22Rv1 (cell line): ENCODE measurements around the gene APOM.

ENCODE experiments used
- H3K27ac ChIP-seq: fragments of 450-650 bp; 2 replicates; pipeline ENCODE4 v1.5.1; 2017
- ZFX ChIP-seq: fragments of 450-650 bp; IDR thresholded peaks from 2 replicates; pipeline ENCODE4 v1.6.1; 2017; ENCODE audit warnings: antibody characterized with exemption, borderline replicate concordance
- TF ChIP-seq, protein P1 (sequence below): fragments of 450-650 bp; IDR thresholded peaks from 2 replicates; pipeline ENCODE4 v1.5.1; 2017; ENCODE audit warnings: mild to moderate bottlenecking

Gene APOM

DNA sequence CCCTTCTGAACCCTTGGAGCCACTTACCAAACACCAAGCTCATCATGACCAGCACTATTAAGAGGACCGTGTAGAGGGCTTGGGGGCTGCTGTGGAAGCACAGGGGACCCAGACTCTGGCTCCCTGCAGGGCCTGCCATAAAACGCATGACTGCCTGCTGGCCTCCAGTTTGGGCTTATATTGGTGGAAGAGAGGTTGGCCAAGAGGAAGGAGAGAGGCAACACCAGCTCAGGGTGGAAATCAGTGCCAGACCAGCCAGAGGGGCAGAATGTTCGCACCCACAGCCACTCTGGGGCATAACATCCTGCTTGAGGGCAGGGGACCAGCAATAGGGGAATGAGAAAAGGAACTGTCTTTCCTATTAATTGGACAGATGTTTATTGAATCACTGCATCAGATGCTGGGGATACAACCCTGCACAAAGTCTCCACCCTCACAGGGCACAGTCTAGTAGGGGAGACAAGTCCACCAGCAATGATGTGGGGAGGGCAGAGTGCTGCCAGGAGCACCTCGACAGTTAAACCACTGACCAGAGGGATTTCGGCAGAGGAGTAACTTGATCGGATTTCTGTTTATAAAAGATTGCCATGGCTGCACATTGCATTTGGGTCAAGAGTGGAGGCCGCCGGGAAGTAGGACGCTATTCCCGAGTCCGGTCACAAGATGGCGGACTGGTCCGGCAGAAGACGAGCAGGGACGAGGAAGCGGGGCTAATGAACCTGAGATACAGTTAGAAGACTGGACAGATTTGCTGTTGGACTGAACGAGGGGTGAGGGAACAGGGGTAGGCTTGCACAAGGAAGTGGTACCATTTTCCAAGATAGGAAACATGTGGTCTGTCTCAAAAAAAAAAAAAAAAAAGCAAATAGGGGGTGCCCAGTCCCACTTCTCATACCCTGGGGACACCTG lies 24.8 kb downstream of the APOM start, which contains the start of gene LY6G5C:
Gene LY6G5C (minus strand): TSS at position 842 of the 909 bp plus-strand sequence. CDS start 694 bp downstream, at position 148.
- peak within 1 kb of the TSS; percentile 31; the same call in 1 of the 2 replicates for H3K27ac ChIP-seq
- no peak for TF ChIP-seq ZFX
- TF ChIP-seq, protein P1, sequence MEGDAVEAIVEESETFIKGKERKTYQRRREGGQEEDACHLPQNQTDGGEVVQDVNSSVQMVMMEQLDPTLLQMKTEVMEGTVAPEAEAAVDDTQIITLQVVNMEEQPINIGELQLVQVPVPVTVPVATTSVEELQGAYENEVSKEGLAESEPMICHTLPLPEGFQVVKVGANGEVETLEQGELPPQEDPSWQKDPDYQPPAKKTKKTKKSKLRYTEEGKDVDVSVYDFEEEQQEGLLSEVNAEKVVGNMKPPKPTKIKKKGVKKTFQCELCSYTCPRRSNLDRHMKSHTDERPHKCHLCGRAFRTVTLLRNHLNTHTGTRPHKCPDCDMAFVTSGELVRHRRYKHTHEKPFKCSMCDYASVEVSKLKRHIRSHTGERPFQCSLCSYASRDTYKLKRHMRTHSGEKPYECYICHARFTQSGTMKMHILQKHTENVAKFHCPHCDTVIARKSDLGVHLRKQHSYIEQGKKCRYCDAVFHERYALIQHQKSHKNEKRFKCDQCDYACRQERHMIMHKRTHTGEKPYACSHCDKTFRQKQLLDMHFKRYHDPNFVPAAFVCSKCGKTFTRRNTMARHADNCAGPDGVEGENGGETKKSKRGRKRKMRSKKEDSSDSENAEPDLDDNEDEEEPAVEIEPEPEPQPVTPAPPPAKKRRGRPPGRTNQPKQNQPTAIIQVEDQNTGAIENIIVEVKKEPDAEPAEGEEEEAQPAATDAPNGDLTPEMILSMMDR, result peak; percentile 79

DNA sequence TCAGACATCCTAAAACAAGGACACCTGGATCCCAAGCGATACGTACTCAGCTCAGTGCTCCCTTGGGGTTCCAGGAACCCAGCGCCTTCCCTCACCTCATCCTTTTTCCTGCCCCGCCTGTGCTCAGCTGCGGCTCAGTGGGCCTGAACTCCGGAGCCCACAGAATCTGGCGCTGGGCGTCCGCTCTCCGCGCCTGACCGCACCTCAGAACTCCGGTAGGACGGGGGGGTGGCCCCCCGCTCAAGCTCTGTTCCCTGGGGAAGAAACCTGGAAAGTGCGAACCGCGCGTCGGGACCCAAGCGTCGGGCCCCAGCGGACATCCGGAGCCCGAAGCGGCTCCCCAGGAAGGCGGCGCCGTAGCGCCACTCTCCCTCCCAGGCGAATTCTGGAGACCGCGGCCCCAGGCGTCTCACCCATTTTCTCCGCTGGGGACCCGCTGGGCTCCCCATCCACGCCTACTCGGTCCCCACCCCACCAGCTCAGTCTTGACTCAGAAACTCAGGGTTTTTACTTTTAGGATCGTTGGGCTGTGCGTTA lies 25.5 kb downstream of the APOM start:
- TF ChIP-seq ZFX, result no peak
- TF ChIP-seq, protein P1, result no peak
- peak overlapping the region; percentile 31; the same call in 1 of the 2 replicates for H3K27ac ChIP-seq

DNA sequence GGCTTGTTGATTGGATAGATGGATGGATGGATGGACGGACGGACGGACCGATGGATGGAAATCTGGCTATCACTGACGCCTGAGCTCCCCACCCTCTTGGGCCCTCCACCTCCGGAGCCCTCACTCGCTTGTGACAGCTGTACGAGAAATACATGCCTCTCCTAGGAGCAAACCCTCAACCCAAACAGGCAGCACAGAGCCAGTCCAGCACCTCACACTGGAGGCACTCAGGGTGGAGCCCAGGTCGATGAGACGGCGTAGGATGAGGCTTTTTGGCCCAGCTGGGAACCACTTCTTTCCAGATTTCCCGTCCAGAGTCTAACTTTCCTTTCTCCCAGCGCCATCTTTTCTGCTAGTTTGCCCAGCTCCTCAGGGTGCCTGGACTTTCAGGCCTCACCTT lies 27.9 kb downstream of the APOM start:
- no peak for TF ChIP-seq ZFX
- TF ChIP-seq, protein P1, result no peak
- H3K27ac ChIP-seq, result no peak overlapping the region

- H3K27ac ChIP-seq, result no peak overlapping the region
- TF ChIP-seq, protein P1, result no peak
- no peak for TF ChIP-seq ZFX
Measured at GRCh38 chr6:31686483-31686882, 30.8 kb downstream of the APOM start.

DNA sequence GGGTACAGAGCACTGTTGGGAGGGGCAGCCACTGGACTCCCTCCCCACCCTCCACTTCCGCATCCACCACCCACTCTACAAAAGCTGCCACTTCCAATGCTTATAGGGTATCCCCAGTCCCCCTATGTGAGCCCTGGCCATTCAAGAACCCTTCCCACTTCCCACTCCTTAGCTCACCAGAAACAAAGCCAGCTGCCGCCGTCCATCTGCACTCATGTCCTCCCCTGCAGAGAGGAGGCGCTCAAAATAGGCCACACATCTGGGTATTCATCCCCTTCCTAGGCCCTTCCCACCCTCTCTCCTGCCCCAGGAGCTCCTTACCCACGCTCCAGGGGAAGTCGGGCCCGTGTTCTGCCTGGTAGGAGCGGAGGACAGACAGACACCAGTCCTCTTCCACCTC lies 31.6 kb downstream of the APOM start:
- H3K27ac ChIP-seq, result no peak overlapping the region
- TF ChIP-seq, protein P1, result no peak
- TF ChIP-seq ZFX, result no peak

- TF ChIP-seq ZFX, result no peak
- TF ChIP-seq, protein P1, result no peak
- no peak overlapping the region for H3K27ac ChIP-seq
Measured at GRCh38 chr6:31687860-31688693, 32.4 kb downstream of the APOM start.
